NCI-H2227 (cell line): ENCODE results near the gene TPPP.
"Not testable (repeated sequence)": the region's sequence is repeated elsewhere in the genome, so short reads cannot be mapped to it uniquely, and the experiment has no call there.

ENCODE experiments used
- DNase-seq: peaks from one replicate; lab custom pipeline; 2025; ENCODE audit not compliant: unreplicated experiment; lab: John Stamatoyannopoulos, UW

TPPP gene

GRCh38 chr5:646396-647201 lies 46.6 kb downstream of the TPPP start:
- DNase-seq = no peak

DNA sequence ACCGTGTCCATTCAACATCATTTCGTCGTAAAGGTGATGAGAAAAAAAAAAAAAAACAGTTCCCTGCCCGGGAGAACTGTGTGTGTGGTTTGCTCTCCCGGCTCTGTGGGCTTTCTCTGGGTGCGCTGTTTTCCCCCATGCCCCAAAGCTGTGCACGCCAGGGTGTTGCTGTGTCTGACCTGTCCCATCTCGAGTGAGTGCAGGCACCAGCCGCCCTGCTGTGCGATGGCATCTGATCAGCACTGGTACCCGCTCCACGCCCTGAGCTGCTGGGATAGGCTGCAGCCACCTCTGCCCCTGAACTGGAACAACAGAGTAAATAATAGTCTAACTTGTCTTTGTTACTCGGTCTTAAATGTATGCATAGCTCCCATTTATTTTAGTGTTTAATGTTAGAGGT lies 47.7 kb downstream of the TPPP start:
- no peak for DNase-seq

DNA sequence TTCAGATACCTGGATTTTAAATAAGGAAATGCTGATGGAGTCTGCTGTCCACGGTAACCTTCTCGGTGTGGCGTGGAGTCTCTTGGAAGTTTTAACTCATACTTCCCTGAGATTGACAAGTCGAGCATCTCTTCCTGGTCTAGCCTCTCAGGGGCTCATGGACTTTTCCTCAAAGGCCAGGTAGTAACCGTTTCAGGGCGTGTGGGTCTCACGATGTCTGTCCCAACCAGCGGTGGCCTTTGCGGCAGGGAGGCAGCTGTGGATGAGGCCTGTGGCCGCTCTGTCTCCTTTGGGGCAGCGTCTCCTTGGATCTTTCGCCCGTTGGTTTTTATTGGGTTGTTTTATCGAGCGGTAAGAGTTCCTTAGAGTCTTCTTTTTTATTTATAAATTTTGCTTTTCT lies 48.2 kb downstream of the TPPP start:
- no peak for DNase-seq

DNA sequence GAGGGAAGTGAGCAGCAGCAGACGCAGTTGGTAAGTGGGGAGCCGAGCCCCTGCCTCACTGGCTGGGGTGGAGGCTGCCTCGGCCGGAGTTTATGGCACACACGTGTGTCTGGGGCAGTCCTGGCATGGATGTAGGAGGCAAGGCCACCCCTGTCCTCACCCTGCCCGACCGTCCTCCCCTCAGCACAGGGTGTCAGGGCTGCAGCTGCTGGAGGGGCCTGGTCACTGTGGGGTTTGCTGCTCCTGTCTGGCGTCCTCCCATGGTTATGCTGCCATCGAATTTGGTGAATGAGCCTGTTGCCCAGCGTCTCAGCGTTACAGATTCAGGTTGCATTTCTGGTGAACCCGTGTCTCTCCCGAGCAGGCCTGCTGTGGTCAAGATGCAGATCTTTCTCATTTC lies 48.6 kb downstream of the TPPP start:
- no peak for DNase-seq

DNA sequence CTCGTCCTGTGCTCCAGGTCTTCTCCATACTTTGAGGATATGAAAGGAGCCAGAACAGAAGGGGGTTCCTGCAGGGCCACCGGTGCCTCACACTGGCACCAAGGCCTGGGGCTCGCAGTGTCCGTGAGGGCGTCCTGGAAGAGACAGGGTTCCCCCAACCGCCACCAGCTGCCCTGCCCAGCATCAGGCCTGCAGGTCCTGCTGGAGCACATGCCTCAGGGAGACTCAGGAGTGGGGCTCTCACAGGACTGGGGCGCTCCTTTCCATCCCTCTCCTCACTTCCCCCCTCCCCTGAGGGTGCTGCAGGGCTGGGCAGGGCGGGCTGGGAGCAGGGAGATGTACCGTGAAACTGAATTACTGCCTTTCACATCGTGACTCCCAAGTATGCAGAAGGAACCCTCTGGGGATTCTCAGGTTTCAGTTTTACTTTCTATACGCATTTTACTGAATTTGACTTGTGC lies 49.3 kb downstream of the TPPP start:
- DNase-seq = no peak

DNA sequence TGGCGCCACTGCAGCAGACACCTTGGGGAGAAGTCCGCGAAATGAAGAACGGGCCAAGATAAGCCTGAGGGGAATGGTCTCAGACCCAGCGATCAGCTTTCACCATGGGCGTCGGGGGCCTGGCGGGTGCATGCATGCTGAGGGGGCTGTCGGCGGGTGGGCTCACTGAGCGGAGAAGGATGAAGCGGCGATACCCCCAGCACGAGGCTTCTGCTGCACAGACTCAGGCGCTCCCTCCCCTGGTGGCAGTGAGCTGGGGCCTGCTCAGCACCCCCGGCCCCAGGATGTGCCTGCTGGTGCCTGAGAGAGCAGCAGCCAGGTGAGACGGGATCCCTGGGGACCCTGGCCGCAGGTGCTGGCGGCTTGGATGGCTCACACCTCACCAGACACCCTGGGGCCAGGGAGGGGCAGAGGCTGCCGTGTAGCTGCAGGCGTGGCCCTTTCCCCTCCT lies 49.8 kb downstream of the TPPP start:
- no peak for DNase-seq

DNA sequence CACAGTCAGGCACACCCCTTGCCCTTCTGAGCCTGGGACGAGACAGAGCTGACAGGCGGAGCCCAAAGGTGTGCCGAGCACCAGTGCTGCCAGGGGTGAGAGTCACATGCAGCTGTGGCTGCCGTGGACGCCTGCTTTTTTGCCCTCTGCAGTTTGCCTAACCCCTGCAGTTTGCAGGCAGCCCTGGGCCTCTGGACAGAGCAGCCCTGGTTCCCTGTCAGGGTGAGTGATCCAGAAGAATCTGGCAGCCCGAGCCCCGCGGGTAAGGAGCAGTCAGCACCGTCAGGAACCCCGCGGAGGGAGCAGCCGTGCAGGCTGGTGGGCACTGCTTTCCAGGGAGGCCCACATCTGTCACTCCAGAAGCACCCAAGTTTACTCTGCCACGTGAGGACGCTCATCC lies 50.7 kb downstream of the TPPP start:
- no peak for DNase-seq

- DNase-seq = no peak
Observed at GRCh38 chr5:641331-641765, 51.8 kb downstream of the TPPP start.

- DNase-seq = no peak
Observed at GRCh38 chr5:640461-641330, 52.5 kb downstream of the TPPP start.

DNA sequence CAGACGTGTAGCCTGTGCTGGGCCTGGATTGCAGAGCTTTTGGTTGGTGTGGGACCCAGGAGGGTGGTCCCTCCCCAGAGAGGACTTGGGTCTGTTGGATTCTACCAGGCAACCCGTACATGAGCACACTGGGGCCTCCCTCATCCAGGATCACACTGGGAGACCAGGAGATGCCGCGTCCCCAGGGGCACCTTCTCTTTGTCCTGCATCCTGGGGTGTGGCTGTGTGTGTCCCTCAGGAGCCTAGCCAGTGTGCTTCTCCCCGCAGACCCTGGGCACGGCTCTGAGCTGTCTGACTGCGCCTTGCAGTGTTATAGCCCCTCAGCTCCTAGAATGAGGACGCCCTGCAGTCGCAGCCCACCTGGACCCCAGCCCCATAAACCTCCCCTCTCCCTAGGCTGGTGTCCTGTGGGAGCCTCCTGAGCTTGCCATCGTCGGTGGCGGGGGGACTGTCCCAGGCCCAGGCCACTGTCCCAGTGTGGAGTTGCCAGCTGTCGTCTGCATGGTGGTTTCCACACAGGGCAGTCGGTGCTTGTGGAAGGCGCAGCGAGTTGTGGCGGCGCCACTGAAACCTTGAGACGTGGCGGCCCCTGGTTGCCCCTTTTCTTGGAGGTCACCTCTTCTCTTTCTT lies 53.5 kb downstream of the TPPP start:
- no peak for DNase-seq

GRCh38 chr5:639253-639530 lies 54.0 kb downstream of the TPPP start:
- DNase-seq = no peak

DNA sequence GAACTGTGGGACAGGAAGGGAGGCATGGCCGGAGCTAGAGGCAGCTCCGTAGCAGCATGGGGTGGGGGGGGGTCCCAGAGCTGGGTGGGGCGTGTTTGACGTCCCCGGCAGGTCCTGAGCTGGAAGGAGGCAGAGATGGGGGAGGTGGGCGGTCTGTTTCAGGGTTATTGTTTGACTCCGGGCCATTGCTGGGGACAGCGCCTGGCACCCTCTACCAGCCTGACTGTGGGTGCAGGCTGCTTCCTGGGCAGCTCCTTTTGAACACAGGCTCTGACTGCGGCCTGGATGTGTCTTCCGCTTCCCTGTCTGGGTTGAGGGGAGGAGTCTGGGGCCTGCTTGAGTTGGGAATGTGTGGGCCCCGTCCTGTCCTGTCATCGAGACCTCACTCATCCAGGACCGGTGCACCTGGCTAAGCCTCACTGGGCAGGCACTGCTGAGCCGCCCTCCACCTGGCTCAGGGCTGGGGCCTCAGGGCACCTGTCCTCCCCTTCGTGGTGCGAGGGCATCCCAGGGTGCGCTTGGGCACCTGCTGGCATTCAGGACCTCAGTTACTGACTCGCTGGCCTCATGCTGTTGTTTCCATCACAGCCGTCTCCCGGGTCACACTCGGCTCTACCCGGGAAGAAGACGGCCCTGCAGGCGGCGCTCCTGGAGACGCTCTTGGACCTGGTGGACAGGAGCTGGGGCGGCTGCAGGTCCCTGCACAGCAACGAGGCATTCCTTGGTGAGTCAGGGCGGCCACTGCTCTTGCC lies 54.5 kb downstream of the TPPP start:
- no peak for DNase-seq

- no peak for DNase-seq
Observed at GRCh38 chr5:637581-638450, 55.3 kb downstream of the TPPP start.

DNA sequence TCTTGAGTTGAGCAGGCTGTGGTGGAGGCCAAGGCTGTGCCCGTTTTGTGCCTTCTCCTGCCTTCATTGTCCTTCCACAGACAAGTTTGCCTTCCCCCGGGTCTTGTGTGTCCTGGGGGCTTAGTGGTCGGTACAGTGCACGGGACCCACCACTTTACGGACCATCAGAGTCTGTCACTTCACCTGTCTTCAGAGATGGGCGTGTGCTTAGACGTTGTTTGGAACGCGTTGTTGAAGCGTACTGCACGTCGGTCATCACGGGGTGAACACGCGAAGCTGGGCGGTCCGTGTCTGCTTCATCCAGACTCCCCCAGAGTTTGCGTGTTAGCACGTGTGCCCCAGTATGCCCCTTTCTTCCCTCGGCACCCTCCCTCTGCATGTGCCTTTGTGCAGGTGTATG lies 56.2 kb downstream of the TPPP start:
- DNase-seq = no peak

DNA sequence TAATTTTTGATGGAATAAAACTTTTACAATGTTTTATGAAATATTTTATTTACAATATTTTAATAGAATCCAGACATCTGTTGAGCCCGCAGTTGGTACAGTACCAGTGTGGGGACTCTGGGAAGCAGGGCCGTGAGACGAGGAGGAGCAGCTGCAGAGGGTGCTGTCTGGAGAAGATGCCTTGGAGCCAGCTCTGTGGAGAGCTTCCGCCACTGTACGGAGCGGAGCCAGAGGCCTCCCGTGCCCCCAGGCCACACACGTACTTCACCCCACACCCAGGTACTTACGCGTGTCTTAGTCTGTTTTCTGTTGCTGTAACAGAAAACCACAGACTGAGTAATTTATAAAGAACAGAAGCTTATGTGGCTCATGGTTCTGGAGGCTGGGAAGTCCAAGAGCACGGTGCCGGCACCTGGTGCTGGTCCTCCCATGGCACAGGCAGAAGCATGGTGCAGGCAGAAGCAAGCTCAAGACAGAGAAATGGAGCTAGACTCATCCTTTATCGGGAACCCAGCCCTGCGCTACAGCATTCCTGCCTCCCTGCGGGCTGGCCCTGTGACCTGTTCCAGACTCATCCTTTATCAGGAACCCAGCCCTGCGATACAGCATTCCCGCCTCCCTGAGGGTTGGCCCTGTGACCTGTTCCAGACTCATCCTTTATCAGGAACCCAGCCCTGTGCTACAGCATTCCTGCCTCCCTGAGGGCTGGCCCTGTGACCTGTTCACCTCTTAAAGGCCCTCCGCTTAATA lies 57.7 kb downstream of the TPPP start:
- DNase-seq = no peak

DNA sequence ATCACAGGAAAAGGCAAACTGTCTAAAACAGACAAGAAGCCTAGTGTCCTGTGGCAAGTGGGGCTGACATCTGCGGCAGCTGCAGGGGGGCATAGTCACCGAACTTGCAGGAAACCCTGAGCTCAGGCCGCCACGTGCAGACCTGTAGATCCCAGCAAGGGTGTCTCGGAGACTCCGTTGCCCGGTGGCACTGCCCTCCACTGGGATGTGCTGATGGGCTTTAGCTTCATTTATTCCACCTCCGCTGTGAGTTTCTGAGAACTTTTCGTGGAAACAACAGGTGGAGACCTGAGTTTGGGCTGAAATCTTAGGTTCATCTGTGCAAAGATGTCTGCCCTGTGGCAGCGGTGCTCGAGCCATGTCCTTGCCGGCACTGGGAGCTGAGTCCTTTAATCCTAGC lies 59.0 kb downstream of the TPPP start:
- no peak for DNase-seq

GRCh38 chr5:633501-633955 lies 59.6 kb downstream of the TPPP start:
- no peak for DNase-seq

DNA sequence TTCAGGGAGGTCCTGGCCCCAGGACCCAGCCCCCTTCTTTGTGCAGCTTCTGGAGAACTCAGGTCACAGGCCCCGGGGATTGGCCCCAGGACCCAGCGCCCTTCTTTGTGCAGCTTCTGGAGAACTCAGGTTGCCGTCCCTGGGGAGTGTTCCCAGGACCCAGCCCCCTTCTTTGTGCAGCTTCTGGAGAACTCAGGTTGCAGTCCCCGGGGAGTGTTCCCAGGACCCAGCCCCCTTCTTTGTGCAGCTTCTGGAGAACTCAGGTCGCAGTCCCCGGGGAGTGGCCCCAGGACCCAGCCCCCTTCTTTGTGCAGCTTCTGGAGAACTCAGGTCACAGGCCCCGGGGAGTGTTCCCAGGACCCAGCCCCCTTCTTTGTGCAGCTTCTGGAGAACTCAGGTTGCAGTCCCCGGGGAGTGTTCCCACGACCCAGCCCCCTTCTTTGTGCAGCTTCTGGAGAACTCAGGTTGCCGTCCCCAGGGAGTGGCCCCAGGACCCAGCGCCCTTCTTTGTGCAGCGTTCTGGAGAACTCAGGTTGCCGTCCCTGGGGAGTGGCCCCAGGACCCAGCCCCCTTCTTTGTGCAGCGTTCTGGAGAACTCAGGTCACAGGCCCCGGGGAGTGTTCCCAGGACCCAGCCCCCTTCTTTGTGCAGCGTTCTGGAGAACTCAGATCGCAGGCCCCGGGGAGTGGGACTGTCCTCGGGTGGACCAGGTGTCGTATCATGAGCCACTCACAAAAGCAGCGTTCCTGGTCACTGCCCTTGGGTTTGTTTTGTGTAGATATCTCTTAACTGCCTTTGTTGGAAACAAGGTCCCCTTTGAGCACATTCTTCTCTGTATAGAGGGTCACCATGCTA lies 64.6 kb downstream of the TPPP start:
- DNase-seq = not testable (repeated sequence)
